ENCODE results near the gene CACTIN.

The CACTIN gene

GRCh38 chr19:3665681-3666544, 39.3 kb upstream of the CACTIN start:
- TF ChIP-seq POLR2AphosphoS5 (IDR thresholded peaks at IDR 0.05; ENCODE audit: low read depth, low read length): no peak
- no peak for TF ChIP-seq SIN3A (IDR thresholded peaks at IDR 0.05; ENCODE audit: borderline replicate concordance, insufficient read depth, low read length)
- TF ChIP-seq TAF1 (IDR thresholded peaks at IDR 0.05; ENCODE audit: borderline replicate concordance, insufficient read depth, low read length): no peak
- no peak for TF ChIP-seq FOXP2 (optimal IDR thresholded peaks at IDR 0.05; ENCODE audit: borderline replicate concordance, extremely low read depth, extremely low read length, insufficient read depth)
- no peak for TF ChIP-seq REST (IDR thresholded peaks at IDR 0.05; ENCODE audit: insufficient read depth in 1 of 2, low read depth in 2 of 2, low read length in 2 of 2)

DNA sequence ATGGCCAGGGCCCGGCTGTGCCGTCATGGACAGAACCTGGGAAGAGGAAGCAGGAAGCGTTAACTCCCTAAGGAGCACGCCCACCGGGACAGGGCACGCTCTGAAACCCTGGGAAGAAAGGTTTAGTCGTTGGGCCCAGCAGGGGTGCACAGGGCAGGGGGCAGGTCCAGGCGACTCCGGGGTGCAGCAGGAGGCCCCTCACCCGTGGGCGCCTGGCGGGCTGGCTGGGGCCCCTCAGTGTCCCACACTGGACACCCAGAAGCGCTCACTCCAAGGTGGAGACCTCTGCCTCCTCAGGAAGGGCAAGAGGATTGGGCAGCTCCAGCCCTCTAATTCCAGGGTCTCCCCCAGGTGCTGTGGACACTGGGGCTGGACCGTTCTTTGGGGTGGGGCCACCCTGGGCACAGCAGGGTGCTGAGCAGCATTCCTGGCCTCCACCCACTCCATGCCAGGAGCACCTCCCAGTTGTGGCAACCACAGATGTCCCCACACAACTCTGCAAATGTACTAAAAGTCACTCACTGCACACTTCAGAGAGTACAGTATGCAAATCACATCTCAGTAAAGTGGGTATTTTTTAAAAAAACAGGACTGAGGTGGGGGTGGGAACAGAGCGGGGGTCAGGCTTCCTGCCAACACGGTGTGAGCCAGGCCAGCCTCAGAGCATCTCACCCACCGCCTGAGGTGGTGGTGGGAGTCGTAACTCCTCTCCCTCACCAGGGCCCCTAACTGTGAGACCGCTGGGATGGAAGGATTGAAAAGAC, 38.5 kb upstream of the CACTIN start:
- TF ChIP-seq FOXP2 (optimal IDR thresholded peaks at IDR 0.05; ENCODE audit: borderline replicate concordance, extremely low read depth, extremely low read length, insufficient read depth) (no peak), REST (IDR thresholded peaks at IDR 0.05; ENCODE audit: insufficient read depth in 1 of 2, low read depth in 2 of 2, low read length in 2 of 2) (no peak), POLR2AphosphoS5 (IDR thresholded peaks at IDR 0.05; ENCODE audit: low read depth, low read length) (no peak), TAF1 (IDR thresholded peaks at IDR 0.05; ENCODE audit: borderline replicate concordance, insufficient read depth, low read length) (no peak), SIN3A (IDR thresholded peaks at IDR 0.05; ENCODE audit: borderline replicate concordance, insufficient read depth, low read length) (no peak)

- no peak for TF ChIP-seq REST (IDR thresholded peaks at IDR 0.05; ENCODE audit: insufficient read depth in 1 of 2, low read depth in 2 of 2, low read length in 2 of 2)
- TF ChIP-seq POLR2AphosphoS5 (IDR thresholded peaks at IDR 0.05; ENCODE audit: low read depth, low read length): no peak
- no peak for TF ChIP-seq TAF1 (IDR thresholded peaks at IDR 0.05; ENCODE audit: borderline replicate concordance, insufficient read depth, low read length)
- TF ChIP-seq FOXP2 (optimal IDR thresholded peaks at IDR 0.05; ENCODE audit: borderline replicate concordance, extremely low read depth, extremely low read length, insufficient read depth): no peak
- no peak for TF ChIP-seq SIN3A (IDR thresholded peaks at IDR 0.05; ENCODE audit: borderline replicate concordance, insufficient read depth, low read length)
These were observed 37.2 kb upstream of the CACTIN start for GRCh38 chr19:3663838-3664237.

- TF ChIP-seq FOXP2 (optimal IDR thresholded peaks at IDR 0.05; ENCODE audit: borderline replicate concordance, extremely low read depth, extremely low read length, insufficient read depth) (no peak), SIN3A (IDR thresholded peaks at IDR 0.05; ENCODE audit: borderline replicate concordance, insufficient read depth, low read length) (no peak)
These were observed 35.0 kb upstream of the CACTIN start for GRCh38 chr19:3661284-3662238.
